Measurements from ENCODE around the gene FFAR3. TPM values are rescaled to one million over a fixed set of nuclear protein-coding genes. Genes with fewer than 3 reads are reported as not detected.
"Not testable (repeated sequence)": the region's sequence is repeated elsewhere in the genome, so short reads cannot be mapped to it uniquely, and the experiment has no call there.

Gene FFAR3
- polyA plus RNA-seq, 2 of the 4 experiments (the other 2 are of a cell fraction): not detected

- TF ChIP-seq EP300 (IDR thresholded peaks at IDR 0.05) (no peak), ZNF302 (CRISPR knock-in tag; IDR thresholded peaks at IDR 0.05) (no peak), RARB (CRISPR knock-in tag; IDR thresholded peaks at IDR 0.05) (no peak)
Measured at GRCh38 chr19:35353635-35354034, 4.6 kb upstream of the FFAR3 start (continued).

- WGBS (ENCODE audit: missing lambda C conversion rate): 54% methylated on average over 8 of the region's 8 CpGs
- Histone ChIP-seq H3K4me3 (no peak overlapping the region), H3K27ac (no peak overlapping the region), H3K4me1 (no peaks in the 10 kb centered on the region), H3K4me2 (no peak overlapping the region), H3K9me3 (no peaks in the 10 kb centered on the region)
- no peak for TF ChIP-seq ZC3H11A (IDR thresholded peaks at IDR 0.05)
- DNase-seq (ENCODE audit: low read depth in 1 of 2, low spot score in 1 of 2): no peak
- FAIRE-seq: no peak
- ATAC-seq: no peak
- POLR2A ChIA-PET: no interaction called here
- CTCF ChIA-PET: interaction anchor here (1.2 to 15.0 kb wide), 8 partner anchors 8 to 155 kb away, joined by 3 to 368 read pairs (median 50); partner anchors contain the start of gene KRTDAP
Measured at GRCh38 chr19:35354898-35355297, 3.4 kb upstream of the FFAR3 start.

- Histone ChIP-seq H3K9me3 (no peaks in the 10 kb centered on the region), H3K4me2 (no peak overlapping the region), H3K4me3 (no peak overlapping the region), H3K4me1 (no peaks in the 10 kb centered on the region), H3K27ac (no peak overlapping the region)
- ATAC-seq: no peak
- ChIA-PET CTCF (interaction anchor here (0.6 to 15.0 kb wide), 12 partner anchors 9 to 337 kb away, joined by 3 to 368 read pairs (median 4); partner anchors contain the start of gene KRTDAP), POLR2A (no interaction called here)
- 30% methylated on average over 6 of the region's 6 CpGs for WGBS (ENCODE audit: missing lambda C conversion rate)
- TF ChIP-seq REST (IDR thresholded peaks at IDR 0.05) (no peak), HOXB13 (CRISPR knock-in tag; IDR thresholded peaks at IDR 0.05; ENCODE audit: low read depth) (no peak), CTCF (IDR thresholded peaks at IDR 0.05) (no peak), SMC3 (IDR thresholded peaks at IDR 0.05) (no peak), ELK1 (IDR thresholded peaks at IDR 0.05; ENCODE audit: low read depth, low read length) (no peak), KDM5A (IDR thresholded peaks at IDR 0.05) (no peak), RFX5 (IDR thresholded peaks at IDR 0.05) (no peak), GATA3 (IDR thresholded peaks at IDR 0.05; ENCODE audit: borderline replicate concordance) (no peak), TFCP2L1 (CRISPR knock-in tag; IDR thresholded peaks at IDR 0.05) (no peak), JUN (IDR thresholded peaks at IDR 0.05) (no peak), PBX3 (IDR thresholded peaks at IDR 0.05) (no peak)
- DNase-seq (ENCODE audit: low read depth in 1 of 2, low spot score in 1 of 2): no peak
- no peak for FAIRE-seq
Measured at GRCh38 chr19:35355791-35356460, 2.3 kb upstream of the FFAR3 start.

- ATAC-seq; H3K27ac ChIP-seq; H3K4me2 ChIP-seq; H3K9me3 ChIP-seq; H3K4me1 ChIP-seq; H3K4me3 ChIP-seq; POLR2A ChIA-PET; DNase-seq (ENCODE audit: low read depth in 1 of 2, low spot score in 1 of 2): not testable (repeated sequence)
- WGBS (ENCODE audit: missing lambda C conversion rate): 43% methylated on average over 13 of the region's 16 CpGs
- CTCF ChIA-PET: interaction anchor here (0.6 to 15.0 kb wide), 3 partner anchors 73 to 134 kb away, joined by 3 to 368 read pairs (median 256); partner anchors contain the start of gene KRTDAP
- peak; percentile 63 for FAIRE-seq
Measured at GRCh38 chr19:35358834-35359233, 574 bp downstream of the FFAR3 start.

GRCh38 chr19:35359395-35359794, 1.1 kb downstream of the FFAR3 start:
- H3K4me3 ChIP-seq; DNase-seq (ENCODE audit: low read depth in 1 of 2, low spot score in 1 of 2); POLR2A ChIA-PET; H3K27ac ChIP-seq; ATAC-seq; H3K4me2 ChIP-seq; H3K9me3 ChIP-seq; H3K4me1 ChIP-seq; CTCF ChIA-PET: not testable (repeated sequence)
- FAIRE-seq: peak; percentile 84
- WGBS (ENCODE audit: missing lambda C conversion rate): 54% methylated on average over 18 of the region's 21 CpGs

- H3K4me3 ChIP-seq; ATAC-seq; DNase-seq (ENCODE audit: low read depth in 1 of 2, low spot score in 1 of 2); H3K4me2 ChIP-seq; H3K9me3 ChIP-seq; H3K4me1 ChIP-seq; POLR2A ChIA-PET; H3K27ac ChIP-seq: not testable (repeated sequence)
- CTCF ChIA-PET: interaction anchor here (3.4 kb wide), 1 partner anchor 109 kb away, joined by 17 read pairs; no protein-coding TSS in a partner anchor
- peak; percentile 51 for FAIRE-seq
- 18% methylated on average over 2 of the region's 5 CpGs for WGBS (ENCODE audit: missing lambda C conversion rate)
Measured at GRCh38 chr19:35360081-35360480, 1.8 kb downstream of the FFAR3 start.

All from A549 (cell line).